GM13976 (cell line): ENCODE results near the gene DMPK.

Source experiments
- DNase-seq: peaks from one replicate; pipeline ENCODE4 v3.0.0; 2012; ENCODE audit warnings: low spot score
- CTCF ChIP-seq: IDR thresholded peaks from 2 replicates; pipeline ENCODE4 v1.5.1; 2012; ENCODE audit warnings: borderline replicate concordance, mild to moderate bottlenecking; ENCODE audit not compliant: insufficient read depth; ENCODE audit errors: extremely low read depth, missing control alignments, control extremely low read depth
- in situ Hi-C: fragments of 300-500 bp; cut with MboI; formaldehyde crosslinking; loops from one replicate; pipeline ENCODE4 v1.12.0; 2022; ENCODE audit warnings: low sequenced_read_pairs, mixed read lengths, inconsistent platforms; ENCODE audit not compliant: unreplicated experiment

The DMPK gene

GRCh38 chr19:45780448-45781213 lies 1.7 kb downstream of the DMPK start:
- in situ Hi-C loops, result no loop called here

GRCh38 chr19:45780146-45780447 lies 2.2 kb downstream of the DMPK start:
- no peak for TF ChIP-seq CTCF

More at GRCh38 chr19:45780448-45781213, 1.7 kb downstream of the DMPK start:
- no peak for TF ChIP-seq CTCF
- DNase-seq, result no peak

GRCh38 chr19:45779231-45780145 lies 2.8 kb downstream of the DMPK start:
- in situ Hi-C loops, result no loop called here
- peak; percentile 64 for TF ChIP-seq CTCF
- DNase-seq, result peak; percentile 97

More at GRCh38 chr19:45780146-45780447, 2.2 kb downstream of the DMPK start:
- in situ Hi-C loops, result no loop called here
- no peak for DNase-seq

GRCh38 chr19:45778010-45778661 lies 4.2 kb downstream of the DMPK start:
- TF ChIP-seq CTCF, result no peak
- no peak for DNase-seq
- in situ Hi-C loops, result no loop called here

GRCh38 chr19:45777395-45777961 lies 4.8 kb downstream of the DMPK start:
- DNase-seq, result no peak
- in situ Hi-C loops, result no loop called here
- TF ChIP-seq CTCF, result no peak

GRCh38 chr19:45774765-45775164 lies 7.5 kb downstream of the DMPK start:
- in situ Hi-C loops, result no loop called here
- DNase-seq, result no peak
- no peak for TF ChIP-seq CTCF
